Raji (cell line): ENCODE data around the gene SMYD2.

Experiments
- POLR2A ChIP-seq: IDR thresholded peaks from 2 replicates; pipeline ENCODE4 v1.6.1; 2011; ENCODE audit warnings: low read depth, low read length, control low read depth; ENCODE audit not compliant: insufficient read depth

Gene SMYD2

GRCh38 chr1:214354440-214355148, 73.6 kb downstream of the SMYD2 start:
- no peak for TF ChIP-seq POLR2A

GRCh38 chr1:214360116-214360515, 79.2 kb downstream of the SMYD2 start:
- no peak for TF ChIP-seq POLR2A

DNA sequence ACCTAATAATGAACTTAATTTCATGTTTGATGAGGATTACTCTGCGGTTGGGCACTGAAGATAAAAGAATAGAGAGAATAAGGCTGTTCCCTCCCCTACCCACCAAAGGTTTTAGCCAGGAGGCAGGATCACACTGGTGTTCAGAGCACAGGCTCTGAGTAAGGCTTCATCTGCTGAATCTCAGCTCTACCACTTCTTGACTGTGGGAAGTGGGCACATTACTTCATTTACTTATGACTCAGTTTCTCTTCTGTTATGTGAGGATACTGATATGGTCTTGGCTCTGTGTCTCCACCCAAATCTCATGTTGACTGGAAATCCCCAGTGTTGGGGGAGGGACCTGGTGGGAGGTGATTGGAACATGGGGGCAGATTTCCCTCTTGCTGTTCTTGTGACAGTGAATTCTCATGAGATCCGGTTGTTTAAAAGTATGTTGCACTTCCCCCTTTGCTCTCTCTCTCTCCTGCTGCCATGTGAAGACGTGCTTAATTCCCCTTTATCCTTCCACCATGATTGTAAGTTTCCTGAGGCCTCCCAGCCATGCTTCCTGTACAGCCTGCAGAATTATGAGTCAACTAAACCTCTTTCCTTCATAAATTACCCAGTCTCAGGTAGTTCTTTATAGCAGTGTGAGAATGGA, 79.7 kb downstream of the SMYD2 start:
- TF ChIP-seq POLR2A = no peak

DNA sequence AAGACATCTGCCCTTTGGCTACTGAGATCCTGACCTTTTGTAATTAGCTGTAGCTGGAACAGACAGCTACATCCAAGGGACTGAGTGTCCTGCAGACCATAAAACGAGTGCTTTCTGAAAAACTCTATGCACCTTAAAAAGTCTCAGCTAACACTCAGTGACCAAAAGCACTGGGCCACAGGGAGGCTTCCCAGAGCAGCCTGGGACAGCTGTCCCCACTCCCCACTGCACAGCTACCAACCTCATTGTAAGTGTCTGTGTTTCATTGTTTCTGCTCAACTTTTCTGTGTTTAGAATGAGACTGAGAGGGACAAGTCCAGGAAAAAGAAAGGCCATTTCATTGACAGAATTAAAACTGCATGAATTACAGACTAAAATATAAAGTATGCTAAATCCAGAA, 80.7 kb downstream of the SMYD2 start:
- TF ChIP-seq POLR2A = no peak

DNA sequence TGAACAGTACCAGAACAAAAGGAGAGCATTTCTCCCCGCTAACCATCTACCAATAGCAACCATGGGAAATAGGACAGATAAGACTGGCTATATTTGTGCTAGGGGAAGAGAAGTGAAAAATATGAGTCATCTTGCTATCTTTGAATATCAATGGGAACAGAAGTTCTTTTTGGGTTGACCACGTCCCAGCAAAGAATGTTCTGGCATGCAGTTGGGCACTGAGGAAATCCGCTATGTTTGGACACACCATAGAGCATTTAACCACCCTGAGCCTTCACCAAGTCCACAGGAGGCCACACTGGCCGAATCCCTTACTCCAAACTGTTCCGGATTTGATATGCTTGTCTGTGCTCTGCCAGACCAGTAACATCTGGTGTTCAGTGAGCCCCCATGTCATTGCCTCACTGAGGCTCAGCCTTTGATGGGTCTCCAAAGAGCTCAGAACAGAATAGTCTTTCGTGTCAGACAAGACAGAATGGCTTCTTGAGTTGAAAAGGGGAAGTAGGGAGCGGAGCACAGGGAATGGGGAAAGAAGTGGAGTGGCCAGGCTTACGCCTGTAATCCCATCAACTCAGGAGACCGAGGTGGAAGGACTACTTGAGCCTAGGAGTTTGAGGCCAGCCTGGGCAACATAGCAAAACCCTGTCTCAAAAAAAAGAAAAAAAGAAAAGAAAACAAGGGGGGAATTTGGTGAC, 81.4 kb downstream of the SMYD2 start:
- no peak for TF ChIP-seq POLR2A

DNA sequence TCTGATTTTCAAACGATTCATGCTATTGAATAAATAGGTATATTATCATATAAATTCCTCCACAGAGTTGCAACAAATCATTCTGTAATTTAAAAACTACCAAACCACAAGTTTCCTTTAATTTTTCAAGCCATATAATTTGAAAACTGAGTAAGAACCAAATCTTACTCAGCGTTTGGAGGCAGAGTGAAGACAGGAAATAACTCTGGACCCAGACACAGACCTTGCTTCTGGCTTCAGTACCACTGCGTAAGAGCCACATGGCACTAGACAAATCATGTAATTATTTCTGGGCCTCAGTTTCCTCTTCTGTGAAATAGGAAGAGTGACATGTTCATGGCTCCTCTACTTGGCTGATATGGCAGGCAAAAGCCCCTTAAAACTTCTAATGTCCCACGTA, 82.4 kb downstream of the SMYD2 start:
- no peak for TF ChIP-seq POLR2A

GRCh38 chr1:214364386-214364785, 83.4 kb downstream of the SMYD2 start:
- TF ChIP-seq POLR2A = no peak

- no peak for TF ChIP-seq POLR2A
Measured at GRCh38 chr1:214364786-214365295, 83.9 kb downstream of the SMYD2 start.

DNA sequence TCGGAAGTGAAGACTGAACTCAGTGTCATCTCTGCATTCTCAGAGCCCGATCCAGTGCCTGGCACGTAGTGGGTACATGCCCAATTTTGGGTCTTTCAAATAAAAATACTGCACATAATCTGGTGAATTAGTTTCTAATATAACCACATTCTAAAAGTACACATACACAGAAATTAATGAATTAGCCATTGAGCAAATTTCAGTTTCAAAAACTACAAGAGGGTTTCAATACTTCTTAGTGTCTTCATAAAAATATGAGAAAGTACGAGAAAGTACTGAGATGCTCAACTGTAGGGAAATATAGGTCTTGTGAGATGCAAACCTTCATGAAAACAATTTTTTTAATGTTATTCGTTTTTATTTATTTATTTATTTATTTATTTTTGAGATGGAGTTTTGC, 86.9 kb downstream of the SMYD2 start:
- TF ChIP-seq POLR2A = no peak

GRCh38 chr1:214369364-214369763, 88.4 kb downstream of the SMYD2 start:
- no peak for TF ChIP-seq POLR2A

DNA sequence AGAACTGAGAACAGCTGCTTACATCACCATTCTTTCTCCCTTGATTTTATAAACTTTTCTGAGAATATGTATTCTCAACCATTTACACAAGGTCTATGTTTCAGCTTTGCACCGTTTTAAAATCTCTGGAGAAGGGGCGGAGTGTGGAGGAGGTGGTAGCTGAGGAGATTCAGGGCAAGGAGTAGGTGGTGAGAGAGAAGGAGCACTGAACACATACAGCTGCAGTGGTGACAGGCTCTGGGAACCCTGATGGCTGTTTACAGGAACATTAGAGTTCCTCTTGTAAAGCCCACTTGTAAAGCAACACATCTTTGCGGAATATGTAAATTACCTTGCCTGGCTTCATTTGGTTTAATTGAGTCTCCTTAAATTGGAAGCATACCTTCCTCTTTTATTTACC, 89.7 kb downstream of the SMYD2 start:
- TF ChIP-seq POLR2A = no peak

DNA sequence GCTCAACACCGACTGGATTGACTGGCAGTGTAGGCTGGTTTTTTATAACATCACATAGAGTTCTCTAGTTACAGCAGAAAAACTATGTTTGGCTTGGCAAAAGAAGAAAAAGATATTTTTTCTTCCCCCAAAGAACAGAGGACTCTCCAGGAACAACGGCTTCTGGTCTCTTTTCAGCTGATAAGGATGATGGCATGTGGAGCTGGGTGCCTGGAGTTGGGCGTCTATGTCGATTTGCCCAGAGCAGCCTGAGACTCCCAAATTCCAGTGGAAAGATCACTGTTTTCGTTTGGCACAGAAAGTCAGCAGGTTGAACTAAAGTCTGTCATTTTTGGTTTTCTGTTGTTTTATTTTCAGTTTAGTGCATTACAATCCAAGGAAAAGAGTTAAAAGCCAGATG, 91.1 kb downstream of the SMYD2 start:
- TF ChIP-seq POLR2A = no peak

DNA sequence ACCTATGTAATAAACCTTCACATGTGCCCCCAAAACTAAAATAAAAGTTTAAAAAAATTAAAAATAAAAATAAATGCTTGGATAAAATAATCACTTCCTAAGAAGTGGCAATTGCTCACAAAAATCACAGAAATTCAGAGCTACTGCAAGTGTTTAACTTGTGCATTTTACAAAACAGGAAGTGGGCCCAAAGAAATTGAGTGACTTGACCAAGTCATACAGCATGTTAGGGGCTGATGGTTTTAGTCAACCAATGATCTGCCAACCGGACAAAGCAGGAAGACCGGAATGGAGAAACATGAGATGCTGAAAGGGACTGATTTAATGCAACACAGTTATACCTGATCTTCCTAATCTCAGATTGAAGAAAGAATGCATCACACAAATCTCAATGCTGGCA, 96.5 kb downstream of the SMYD2 start:
- no peak for TF ChIP-seq POLR2A

- TF ChIP-seq POLR2A = no peak
Measured at GRCh38 chr1:214377886-214378285, 96.9 kb downstream of the SMYD2 start.

- no peak for TF ChIP-seq POLR2A
Measured at GRCh38 chr1:214378492-214378891, 97.5 kb downstream of the SMYD2 start.
